ENCODE data around the gene EGFL7.

EGFL7 gene

DNA sequence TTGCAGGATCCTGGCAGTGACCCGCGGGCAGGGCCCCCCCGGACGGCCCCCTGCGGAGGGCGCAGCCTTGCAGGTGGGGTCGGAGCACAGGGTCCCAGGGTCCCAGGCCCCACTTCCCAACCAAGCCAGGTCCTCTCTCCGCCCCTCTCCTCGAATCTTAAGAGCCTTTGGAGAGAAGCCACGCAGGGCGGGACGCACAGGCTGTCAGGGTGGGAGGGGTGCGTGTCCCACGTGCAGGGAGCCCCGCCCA, 18.4 kb upstream of the EGFL7 start:
- no peak for DNase-seq (ENCODE audit: low spot score)

DNA sequence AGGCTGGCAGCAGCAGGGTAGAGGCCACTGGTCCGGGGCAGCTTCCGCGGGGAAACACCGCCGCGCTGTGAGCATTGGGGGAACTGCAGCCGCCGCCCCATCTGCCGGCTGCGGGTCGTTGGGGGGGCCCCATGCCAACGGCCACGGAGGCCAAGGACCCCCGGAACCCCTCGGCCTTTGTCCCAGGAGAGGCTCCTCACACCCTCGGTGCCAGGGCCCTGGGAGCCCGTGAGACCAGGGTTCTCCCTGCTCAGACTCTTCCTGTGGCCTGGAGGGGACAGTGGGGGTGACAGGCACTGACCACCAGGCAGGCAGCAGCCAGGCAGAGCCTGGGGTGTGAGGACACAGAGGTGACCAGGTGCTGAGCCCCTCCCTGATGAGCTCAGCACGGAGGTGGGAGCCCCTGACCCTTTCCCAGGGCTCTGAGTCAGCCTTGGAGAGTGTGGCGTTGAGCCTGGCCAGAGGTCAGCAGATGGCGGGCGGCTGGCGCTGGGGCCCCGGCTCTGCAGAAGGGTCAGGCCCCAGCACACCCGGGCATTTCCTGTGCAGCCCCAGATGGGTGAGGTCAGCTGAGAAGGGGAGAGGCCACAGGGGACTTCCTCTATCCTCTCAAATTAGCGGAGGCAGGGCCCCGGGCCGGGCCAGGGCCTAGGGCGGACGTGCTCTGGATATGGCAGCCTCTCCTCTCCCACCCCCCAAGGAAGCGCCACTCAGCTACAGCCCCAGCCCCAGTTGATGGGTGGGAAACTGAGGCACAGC, 17.9 kb upstream of the EGFL7 start:
- no peak for DNase-seq (ENCODE audit: low spot score)

- no peak for DNase-seq (ENCODE audit: low spot score)
These were observed 17.3 kb upstream of the EGFL7 start for GRCh38 chr9:136645352-136645902.

DNA sequence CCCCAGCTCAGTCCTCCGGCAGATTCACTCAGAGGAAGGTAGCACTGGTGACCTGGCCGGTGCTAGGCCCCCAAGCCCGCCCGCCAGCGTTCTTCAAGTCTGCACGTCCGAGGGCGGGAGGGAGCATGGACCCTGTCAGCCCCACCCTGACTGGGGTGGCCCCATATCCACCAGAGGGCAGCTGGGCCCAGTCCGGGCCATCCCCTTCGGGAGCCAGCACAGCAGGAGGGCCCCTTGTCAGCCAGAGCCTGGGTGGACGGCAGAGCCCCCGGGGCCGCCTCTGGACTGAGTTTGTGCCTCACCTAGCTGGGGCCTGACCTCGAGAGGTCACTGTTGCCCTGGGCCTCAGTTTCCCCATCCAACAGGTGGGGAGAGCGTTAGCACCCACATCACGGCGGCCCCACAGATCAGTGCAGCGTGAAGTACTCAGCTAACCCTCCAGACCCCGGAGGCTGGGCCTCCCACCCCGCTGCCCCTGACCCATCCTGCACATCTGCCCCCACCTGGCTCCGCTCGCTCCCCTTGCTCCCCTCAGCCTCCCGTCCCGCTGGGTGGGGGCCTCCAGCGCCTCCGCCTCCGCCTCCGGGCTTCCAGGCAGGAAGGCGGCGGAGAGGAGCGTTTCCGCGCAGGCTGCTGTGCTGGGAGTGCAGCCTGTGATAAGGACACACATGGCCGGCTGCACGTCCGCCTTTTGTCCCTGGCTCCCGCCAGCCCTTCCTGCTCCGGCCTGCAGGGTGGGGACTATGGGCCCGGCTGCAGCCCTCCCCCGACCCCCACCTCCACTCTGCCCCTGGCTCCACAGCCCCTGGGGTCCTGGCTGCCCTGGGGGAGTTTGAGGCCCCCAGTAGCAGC, 16.6 kb upstream of the EGFL7 start:
- DNase-seq (ENCODE audit: low spot score): no peak

DNA sequence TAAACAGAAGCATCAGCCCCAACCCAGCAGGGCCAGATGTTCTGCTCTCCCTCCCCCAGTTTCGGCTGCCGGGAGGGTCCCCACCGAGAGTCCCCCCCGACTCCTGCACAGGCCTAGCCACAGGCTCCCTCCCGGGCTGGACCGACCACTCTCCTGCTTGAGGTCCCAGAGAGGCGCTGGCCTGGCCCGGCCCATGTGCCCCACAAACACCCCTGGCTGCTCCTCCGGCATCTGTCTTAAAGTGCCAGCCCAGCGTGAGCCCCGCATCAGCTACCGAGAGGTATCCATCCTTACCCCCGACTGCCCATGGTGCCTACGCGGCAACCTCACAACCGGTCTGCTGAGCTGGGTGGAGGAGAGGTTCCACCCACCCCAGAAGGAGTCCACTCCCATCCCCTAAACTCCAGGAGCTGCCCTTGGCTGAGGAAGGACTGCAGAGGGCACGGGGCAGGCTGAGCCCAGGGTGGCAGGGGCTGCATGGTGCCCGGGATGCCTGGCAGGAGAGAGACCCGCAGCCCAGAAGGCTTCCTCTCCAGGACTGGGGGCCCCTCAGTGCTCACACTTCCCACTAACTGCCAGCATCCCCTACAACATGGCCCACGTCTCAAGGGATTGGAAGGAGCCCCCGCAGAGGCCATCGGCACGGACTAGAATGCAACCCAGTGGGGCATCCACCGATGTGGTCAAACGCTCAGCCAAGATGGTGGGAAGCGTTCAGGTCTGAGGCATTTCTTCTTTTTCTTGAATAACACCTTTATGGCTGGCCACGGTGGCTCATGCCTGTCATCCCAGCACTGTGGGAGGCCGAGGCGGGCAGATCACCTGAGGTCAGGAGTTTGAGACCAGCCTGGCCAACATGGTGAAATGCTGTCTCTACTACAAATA, 15.6 kb upstream of the EGFL7 start:
- no peak for DNase-seq (ENCODE audit: low spot score)

DNA sequence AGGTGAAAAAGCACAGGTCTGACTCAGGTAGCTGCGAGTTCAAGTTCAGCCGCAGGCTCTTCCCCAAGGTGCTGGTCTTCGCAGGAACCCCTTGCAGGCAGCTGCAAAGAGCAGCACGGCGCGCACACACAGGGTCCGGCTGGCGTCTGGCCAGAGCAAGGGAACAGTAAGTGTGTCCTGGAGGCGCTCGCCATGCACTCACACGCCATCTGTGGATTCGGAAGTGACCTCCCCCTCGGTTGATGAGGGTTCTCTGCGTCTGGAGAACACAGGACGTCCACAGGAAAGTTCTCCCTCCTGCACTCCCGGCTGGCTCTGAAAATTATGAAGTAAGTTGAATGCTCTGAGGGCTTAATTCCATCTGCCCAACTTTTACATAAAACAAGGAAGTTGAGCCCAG, 14.0 kb upstream of the EGFL7 start:
- DNase-seq (ENCODE audit: low spot score): no peak

DNA sequence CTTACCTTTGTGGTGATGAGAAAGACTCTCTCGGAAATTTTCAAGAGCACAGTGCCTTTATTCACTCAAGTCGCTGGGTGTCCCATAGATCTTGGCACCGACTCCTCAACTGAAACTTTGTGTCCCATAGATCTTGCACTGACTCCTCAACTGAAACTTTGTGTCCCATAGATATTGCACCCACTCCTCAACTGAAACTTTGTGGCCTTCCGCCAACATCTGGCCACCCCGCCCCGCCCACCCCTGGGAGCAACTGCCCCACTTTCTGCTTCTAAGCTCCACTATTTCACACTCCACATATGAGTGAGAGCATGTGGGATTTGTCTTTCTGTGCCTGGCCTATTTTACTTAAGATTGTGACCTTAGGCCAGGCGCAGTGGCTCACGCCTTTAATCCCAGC, 12.7 kb upstream of the EGFL7 start:
- no peak for DNase-seq (ENCODE audit: low spot score)

DNA sequence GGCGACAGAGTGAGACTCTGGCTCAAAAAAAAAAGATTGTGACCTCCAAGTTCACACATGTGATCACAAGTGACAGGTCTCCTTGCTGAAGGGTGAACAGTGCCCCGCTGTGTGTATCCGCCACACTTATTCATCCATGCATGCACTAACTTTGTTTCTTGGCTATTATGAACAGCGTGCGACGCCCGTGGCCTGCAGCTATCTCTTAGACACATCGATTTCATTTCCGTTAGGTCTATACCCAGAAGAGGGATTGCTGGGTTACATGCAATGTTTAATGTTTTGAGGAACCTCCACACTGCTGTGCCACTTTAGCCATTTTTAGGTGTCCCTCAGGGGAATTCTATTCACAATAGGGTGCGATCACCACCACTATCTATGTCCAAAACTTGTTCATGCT, 12.1 kb upstream of the EGFL7 start:
- no peak for DNase-seq (ENCODE audit: low spot score)

DNA sequence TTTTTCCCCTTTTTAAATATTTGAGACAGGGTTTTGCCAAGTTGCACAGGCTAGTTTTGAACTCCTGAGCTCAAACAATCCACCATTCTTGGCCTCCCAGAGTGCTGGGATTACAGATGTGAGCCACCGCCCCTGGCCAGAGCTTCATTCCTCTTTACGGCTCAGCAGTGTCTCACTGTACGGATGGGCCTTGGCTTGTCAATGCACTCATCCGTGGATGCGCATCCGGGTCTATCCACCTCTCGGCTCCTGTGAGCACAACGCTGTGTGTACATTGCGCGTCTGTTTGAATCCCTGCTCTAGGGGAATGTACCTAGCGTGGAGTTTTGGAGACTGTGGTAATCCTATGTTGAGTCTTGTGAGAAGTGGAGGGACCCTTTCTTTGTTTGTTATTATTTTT, 10.9 kb upstream of the EGFL7 start:
- no peak for DNase-seq (ENCODE audit: low spot score)

- no peak for DNase-seq (ENCODE audit: low spot score)
These were observed 9.2 kb upstream of the EGFL7 start for GRCh38 chr9:136653323-136654079.

GRCh38 chr9:136654820-136655535, 7.7 kb upstream of the EGFL7 start:
- DNase-seq (ENCODE audit: low spot score): no peak

- no peak for DNase-seq (ENCODE audit: low spot score)
These were observed 7.1 kb upstream of the EGFL7 start for GRCh38 chr9:136655536-136656182.

GRCh38 chr9:136656183-136656738, 6.5 kb upstream of the EGFL7 start:
- DNase-seq (ENCODE audit: low spot score): no peak

GRCh38 chr9:136656795-136657611, 5.7 kb upstream of the EGFL7 start:
- no peak for DNase-seq (ENCODE audit: low spot score)

- DNase-seq (ENCODE audit: low spot score): no peak
These were observed 4.5 kb upstream of the EGFL7 start for GRCh38 chr9:136657974-136658848.

- no peak for DNase-seq (ENCODE audit: low spot score)
These were observed 3.7 kb upstream of the EGFL7 start for GRCh38 chr9:136658849-136659535.

DNA sequence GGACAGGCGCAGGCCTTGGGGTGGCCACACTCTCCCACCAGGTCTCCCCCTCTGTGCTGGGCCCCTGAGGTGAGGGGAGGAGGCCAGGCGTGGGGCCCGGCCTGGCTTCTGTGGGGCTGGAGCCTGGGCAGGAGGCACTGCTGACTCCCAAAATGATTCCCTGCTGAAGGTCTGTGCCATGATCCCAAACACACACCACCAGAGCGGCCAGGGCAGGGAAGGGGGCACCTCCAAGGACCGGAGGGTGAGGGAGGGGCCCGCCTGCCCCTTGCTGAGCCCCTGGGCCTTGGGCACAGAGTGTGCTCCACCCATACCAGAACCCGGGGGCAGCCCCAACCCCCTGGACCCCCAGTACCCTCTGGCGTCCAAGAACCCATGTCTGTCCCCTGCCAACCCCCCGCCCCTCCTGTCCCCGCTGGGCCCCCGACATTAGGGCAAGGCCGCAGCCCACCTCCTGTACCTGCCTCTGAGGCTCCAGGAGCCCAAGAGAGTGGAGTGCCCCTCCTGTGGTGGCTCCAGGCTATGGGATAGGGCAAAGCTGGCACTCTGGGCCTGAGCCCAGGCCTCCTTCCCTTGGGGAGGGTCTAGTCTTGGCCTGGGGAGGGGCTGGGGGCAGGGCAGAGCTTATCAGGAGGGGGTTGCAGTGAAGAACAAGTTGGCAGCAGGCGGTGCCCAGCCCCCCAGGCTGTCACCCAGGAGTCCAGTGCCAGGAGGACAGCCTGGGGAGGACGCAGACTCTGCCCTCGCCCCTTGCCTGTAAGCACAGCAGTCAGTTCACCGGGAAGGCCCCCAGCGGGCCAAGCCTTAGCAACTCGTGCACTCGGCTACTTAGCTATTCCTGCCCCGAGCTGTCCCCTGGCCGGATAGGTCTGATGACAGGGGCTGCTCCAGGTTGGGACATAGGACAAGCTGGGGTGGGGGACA, 2.6 kb upstream of the EGFL7 start:
- DNase-seq (ENCODE audit: low spot score): no peak
